T-helper 1 cell treated with Interleukin-12 subunit alpha and Interleukin-12 subunit beta and Interleukin-4 antibody, amounts not matched to agents 30 ng/mL and 1 ng/mL, for 36 hours (primary cell): Measurements from ENCODE around the gene DOCK3. TPM values are rescaled to one million over a fixed set of nuclear protein-coding genes. Genes with fewer than 3 reads are reported as not detected.
"Not testable (repeated sequence)": the region's sequence is repeated elsewhere in the genome, so short reads cannot be mapped to it uniquely, and the experiment has no call there.

Experiments
- intact Hi-C: fragments of 100-400 bp; cut with micrococcal nuclease; formaldehyde crosslinking; loops from one replicate; pipeline ENCODE4 v1.15.1; 2024
- total RNA-seq: library from RNA; stranded (reverse); gene quantifications from 2 replicates; pipeline ENCODE4 v1.2.3, GENCODE V29; 2022

The DOCK3 gene
- total RNA-seq, 1 donor from 2014 or later, result 1.5 TPM

GRCh38 chr3:51304230-51304629 is 629.5 kb downstream of the DOCK3 start:
- intact Hi-C loops, result no loop called here

DNA sequence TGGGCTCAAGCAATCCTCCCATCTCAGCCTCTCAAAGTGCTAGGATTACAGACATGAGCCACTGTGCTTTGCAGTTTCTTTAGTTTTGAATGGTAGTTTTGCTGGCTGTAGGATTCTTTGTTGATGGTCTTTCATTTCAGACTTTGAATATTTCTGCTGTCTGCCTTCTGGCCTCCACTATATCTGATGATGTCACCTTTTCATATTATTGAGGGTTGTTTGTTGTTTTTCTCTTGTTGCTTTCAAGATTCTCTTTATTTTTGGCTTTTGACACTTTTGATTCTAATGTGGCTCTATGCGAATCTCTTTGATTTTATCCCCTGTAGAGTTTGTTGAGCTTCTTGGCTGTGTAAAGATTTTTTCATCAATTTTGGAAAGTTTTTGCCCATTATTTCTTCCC is 631.4 kb downstream of the DOCK3 start:
- intact Hi-C loops, result no loop called here

- intact Hi-C loops, result no loop called here
These were observed 632.7 kb downstream of the DOCK3 start for GRCh38 chr3:51307458-51307857.

DNA sequence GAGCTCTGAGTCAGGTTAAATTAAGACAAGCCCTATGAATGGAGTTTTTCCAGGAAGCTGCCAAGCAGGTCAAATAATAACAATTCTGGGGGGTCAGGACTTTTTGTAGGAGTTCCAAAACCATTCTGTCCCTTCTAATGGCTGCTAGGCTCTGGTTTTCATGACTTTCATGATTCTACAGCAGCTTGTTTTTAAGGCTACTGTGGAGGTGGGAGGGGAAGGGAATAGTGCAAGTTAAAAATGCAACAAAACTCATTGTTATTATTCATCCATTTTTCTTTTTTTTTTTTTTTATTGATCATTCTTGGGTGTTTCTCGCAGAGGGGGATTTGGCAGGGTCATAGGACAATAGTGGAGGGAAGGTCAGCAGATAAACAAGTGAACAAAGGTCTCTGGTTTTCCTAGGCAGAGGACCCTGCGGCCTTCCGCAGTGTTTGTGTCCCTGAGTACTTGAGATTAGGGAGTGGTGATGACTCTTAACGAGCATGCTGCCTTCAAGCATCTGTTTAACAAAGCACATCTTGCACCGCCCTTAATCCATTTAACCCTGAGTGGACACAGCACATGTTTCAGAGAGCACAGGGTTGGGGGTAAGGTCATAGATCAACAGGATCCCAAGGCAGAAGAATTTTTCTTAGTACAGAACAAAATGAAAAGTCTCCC is 633.3 kb downstream of the DOCK3 start:
- intact Hi-C loops, result not testable (repeated sequence)

- intact Hi-C loops, result loop anchor here (1.0 kb wide), 2 partner anchors 340 to 695 kb away; no protein-coding TSS in a partner anchor
These were observed 636.3 kb downstream of the DOCK3 start for GRCh38 chr3:51311055-51311454.

DNA sequence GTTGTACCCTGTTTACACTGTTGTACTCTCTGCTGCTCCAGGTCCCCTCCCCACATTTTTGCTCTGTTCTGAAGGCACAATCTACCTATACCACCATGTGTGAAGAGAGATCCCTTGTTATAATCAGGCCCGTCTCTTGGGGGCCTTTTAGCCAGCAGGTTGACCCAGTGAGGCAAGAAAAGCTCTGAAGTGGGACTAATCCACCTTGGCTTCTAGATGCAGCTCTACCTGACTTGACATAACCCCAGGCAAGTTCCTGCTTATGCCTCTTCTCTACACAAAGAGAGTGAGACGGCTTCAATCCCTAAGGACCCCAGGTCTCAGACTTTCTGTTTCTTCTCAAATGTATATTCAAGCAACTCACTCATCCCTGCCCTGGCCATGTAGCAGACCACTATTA is 653.5 kb downstream of the DOCK3 start:
- intact Hi-C loops, result no loop called here

DNA sequence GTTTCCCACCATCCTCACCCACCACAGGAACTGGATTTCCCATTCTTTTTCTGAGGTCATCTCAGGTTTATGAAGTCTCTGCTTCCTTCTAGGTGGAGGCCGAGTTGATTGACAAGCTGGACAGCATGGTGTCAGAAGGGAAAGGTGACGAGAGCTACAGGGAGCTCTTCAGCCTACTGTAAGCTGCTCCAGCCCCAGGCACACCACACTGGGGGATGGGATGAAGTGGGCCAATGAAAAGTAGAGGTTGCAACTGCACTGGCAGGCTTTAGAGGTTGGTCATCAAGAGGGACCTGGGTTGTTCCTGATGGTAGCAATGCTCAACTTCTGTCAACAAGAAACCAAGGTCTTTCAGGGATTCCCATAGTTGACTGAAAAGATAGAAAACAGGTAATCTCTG is 655.3 kb downstream of the DOCK3 start:
- intact Hi-C loops, result no loop called here

DNA sequence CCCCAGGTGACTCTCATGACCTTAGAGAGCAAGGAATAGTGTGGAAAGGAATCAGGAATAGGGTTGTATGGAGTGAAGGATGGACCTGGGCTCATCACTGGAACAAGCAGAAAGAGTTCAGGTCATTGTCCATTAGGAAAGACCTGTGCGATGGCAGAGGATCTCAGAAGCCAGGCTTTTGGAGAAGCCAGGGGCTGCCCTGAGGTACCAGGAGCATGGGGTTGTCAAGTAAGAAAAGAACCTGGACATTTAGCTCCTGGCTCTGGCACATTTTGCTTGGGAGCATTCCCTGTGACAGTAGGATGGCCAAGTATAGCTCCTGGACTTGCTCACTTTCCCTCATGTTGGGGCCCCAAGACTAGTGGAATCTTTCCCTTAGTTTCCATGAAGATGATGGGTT is 657.4 kb downstream of the DOCK3 start:
- intact Hi-C loops, result no loop called here

DNA sequence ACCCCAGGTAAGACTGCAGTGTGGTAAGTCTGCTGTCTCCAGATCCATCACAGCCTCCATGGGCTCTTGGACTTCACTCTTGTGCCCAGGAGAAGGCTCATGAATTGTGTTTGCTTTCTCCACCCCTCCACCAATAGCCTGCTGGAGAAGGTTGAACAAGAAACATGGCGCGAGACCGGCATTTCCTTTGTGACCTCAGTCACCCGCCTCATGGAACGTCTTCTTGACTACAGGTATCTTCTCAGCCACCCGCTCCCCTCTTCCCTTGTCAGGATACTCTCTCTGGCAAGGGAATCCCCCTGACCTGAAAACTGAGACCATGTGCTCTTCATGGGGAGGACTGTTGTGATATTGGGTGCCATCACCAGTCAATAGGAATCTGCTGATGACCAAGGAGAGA is 658.3 kb downstream of the DOCK3 start:
- intact Hi-C loops, result no loop called here

DNA sequence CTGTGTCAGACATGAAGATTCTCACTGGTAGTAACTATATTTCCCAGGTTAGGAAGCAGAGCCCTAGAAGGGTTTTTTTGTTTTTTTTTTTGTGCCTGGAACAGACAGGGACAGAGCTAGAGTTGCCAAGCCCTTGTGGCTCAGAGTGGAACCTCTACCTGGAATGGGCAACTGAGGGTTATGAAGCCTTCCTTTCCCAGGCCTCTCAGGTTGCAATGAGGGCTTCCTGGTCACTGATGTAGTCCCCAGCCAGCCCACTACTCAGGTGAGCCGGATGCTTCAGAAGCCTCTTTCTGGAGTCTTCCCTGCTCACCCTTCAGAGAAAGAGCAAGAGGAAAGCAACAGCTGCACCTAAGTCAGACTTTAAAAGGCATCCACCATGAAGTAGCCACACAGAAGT is 661.5 kb downstream of the DOCK3 start:
- intact Hi-C loops, result no loop called here

GRCh38 chr3:51337666-51338065 is 662.9 kb downstream of the DOCK3 start:
- intact Hi-C loops, result no loop called here

GRCh38 chr3:51338632-51339031 is 663.9 kb downstream of the DOCK3 start:
- intact Hi-C loops, result no loop called here

GRCh38 chr3:51340013-51340829 is 665.5 kb downstream of the DOCK3 start:
- intact Hi-C loops, result no loop called here

DNA sequence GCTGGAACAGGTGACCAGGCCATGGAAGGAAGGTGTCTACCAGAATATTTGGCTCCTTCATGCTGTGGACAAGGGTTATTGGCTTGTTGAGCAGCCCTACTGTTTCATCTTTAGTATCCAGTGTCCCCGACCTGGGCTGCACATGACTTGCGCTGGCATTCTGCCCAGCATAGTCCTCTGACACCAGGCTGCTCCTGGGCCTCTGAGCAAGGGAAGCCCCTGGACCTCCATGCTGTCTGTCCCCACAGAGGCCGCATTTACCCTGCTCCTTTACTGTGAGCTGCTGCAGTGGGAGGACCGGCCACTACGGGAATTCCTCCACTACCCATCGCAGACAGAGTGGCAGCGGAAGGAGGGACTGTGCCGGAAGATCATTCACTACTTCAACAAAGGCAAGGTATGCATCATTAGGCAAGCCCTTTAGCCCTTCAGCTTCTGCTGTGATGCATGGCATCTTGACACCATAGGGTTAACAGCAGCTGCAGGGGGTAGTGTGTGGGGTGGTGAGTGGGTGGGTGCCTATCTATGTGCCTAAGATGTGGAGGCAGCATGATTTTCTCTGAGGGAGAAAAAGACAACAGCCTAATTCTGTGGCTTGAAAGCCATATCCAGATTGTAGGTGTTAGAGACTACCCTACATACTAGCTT is 666.4 kb downstream of the DOCK3 start:
- intact Hi-C loops, result no loop called here

- intact Hi-C loops, result no loop called here
These were observed 669.4 kb downstream of the DOCK3 start for GRCh38 chr3:51343918-51344687.

DNA sequence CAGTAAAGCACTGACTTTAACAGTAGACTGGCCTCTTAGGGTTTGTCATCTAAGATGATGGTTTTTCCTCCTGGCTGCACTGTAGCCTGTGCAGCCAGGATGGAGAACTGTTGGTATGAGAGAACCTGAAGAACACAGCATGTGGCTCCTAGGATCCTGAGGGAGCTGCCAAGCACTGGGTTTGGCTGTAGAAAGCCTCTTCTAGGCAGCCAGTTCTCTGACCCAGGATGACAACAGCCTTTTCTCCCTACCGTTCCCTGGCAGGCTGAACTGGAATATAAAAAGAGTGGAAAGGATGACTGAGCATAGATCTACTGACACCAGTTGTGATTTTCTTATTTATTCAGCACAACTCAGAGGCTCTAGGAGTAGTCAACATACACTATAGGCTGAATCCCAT is 676.0 kb downstream of the DOCK3 start:
- intact Hi-C loops, result no loop called here

DNA sequence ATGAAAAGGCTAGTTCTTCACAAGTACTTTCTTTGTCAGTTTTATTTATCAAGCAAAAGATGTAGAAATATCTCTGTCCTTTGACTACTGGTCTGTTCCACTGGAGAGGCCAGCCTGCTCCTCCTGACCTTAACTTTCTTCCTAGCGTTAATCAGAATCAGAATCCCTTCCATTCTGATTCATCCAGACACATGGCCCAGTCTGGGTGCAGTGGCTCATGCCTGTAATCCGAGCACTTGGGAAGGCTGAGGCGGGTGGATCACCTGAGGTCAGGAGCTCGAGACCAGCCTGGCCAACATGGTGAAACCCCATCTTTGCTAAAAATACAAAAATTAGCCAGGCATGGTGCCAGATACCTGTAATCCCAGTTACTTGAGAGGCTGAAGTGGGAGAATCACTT is 678.4 kb downstream of the DOCK3 start:
- intact Hi-C loops, result no loop called here

GRCh38 chr3:51353691-51354090 is 679.0 kb downstream of the DOCK3 start:
- intact Hi-C loops, result no loop called here

- intact Hi-C loops, result no loop called here
These were observed 679.4 kb downstream of the DOCK3 start for GRCh38 chr3:51354172-51354571.

- intact Hi-C loops, result no loop called here
These were observed 680.2 kb downstream of the DOCK3 start for GRCh38 chr3:51354731-51355615.
